ACHN (cell line): ENCODE results near the gene HOXB5.
A peak's percentile ranks its signal among the peaks of the same experiment; 100 is the strongest.

Experiments
- DNase-seq: peaks from one replicate; pipeline ENCODE4 v3.0.0-alpha.2; 2015
- in situ Hi-C: cut with HindIII; loops from 2 replicates; pipeline ENCODE4 v1.10.0; 2017; ENCODE audit warnings: low sequenced_read_pairs, low pct_ligation_motif_present, low pct_unique_long_range_greater_than_20kb

Gene HOXB5

DNA sequence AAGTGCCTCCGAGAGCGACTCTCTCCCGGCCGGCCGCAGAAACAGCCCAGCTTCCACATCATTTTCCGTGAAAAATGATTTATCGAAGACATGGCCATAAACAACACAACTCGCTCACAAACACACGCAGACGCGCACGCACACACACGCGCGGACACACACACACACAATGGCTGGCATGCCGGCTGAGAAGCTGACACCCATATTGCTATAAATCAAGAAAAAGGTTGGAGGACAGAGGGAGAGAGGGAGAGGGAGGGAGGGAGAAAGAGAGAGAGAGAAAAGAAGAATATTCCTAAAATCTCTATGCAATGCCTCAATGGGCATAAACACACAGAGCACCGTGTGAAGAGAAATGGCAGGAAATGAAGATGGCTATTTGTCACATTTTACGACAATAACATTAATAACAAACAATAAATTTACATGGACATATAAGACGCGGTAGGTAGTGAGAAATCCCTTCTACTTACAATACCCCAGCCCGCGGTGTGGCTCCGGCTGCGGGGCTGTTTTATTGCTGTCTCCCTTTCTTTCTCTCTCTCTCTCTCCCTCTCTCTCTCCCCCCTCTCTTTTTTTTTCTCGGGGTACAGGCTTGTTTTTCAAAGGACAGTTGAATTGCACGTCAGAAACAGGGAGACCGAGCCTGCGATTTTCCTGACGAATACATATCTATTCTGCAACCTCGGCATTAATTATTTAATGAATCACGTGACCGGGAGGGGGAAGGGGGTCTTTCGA, 24.9 kb downstream of the HOXB5 start:
- DNase-seq, result no peak
- in situ Hi-C loops, result no loop called here

GRCh38 chr17:48567646-48568354, 25.8 kb downstream of the HOXB5 start:
- in situ Hi-C loops, result no loop called here
- no peak for DNase-seq

GRCh38 chr17:48567209-48567608, 26.4 kb downstream of the HOXB5 start:
- DNase-seq, result no peak
- in situ Hi-C loops, result no loop called here

DNA sequence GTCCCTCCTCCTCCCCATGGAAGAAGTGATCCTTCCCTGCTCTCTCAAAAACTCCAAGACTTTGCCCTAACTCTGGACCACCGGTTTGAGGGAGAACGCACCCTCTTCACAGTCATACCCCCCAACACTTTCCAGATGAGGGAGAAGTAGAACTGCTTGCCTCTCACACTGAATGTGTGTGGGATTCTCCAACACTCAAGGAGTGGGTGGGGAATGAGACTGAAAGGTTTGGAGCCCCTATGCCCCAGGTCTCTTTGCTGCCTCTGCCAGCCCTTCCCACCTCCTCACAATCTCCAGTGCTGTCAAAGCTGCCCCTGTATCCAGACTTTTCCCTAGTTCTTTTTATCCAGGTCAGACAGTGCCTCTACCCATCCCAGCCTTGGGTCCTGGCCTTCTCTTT, 26.9 kb downstream of the HOXB5 start:
- DNase-seq, result no peak
- in situ Hi-C loops, result no loop called here

GRCh38 chr17:48565925-48566710, 27.5 kb downstream of the HOXB5 start:
- no peak for DNase-seq
- in situ Hi-C loops, result no loop called here

- DNase-seq, result no peak
- in situ Hi-C loops, result no loop called here
Measured at GRCh38 chr17:48565022-48565554, 28.5 kb downstream of the HOXB5 start.

- in situ Hi-C loops, result no loop called here
- no peak for DNase-seq
Measured at GRCh38 chr17:48564188-48565021, 29.2 kb downstream of the HOXB5 start.

- in situ Hi-C loops, result no loop called here
- DNase-seq, result no peak
Measured at GRCh38 chr17:48563867-48564187, 29.8 kb downstream of the HOXB5 start.

DNA sequence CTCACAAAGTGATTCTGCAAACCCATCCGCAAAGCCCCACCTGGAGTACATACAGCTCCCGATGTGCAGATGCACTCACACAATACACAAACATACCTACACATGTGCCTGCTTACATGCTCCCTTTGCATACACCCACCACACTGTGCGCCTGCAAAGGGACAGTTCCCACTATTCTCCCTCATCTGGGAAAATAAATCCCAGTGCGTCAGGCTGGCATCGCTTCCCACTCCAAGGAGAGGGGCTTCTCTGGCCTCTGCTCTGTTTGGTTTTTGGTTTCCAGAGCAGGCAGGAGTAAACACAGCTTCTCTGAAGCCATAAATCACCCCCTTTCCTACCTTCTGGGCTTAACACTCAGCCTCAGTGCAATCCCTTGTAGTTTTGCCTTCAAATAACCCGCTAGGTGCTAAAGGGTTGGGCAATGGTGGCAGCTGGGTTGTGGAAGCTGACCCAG, 30.2 kb downstream of the HOXB5 start:
- in situ Hi-C loops, result no loop called here

GRCh38 chr17:48562934-48563333, 30.6 kb downstream of the HOXB5 start:
- DNase-seq, result no peak
- in situ Hi-C loops, result no loop called here

More for the DNA sequence above, 30.2 kb downstream of the HOXB5 start:
- no peak for DNase-seq

- in situ Hi-C loops, result no loop called here
- DNase-seq, result peak; percentile 30
Measured at GRCh38 chr17:48561884-48562810, 31.4 kb downstream of the HOXB5 start.

DNA sequence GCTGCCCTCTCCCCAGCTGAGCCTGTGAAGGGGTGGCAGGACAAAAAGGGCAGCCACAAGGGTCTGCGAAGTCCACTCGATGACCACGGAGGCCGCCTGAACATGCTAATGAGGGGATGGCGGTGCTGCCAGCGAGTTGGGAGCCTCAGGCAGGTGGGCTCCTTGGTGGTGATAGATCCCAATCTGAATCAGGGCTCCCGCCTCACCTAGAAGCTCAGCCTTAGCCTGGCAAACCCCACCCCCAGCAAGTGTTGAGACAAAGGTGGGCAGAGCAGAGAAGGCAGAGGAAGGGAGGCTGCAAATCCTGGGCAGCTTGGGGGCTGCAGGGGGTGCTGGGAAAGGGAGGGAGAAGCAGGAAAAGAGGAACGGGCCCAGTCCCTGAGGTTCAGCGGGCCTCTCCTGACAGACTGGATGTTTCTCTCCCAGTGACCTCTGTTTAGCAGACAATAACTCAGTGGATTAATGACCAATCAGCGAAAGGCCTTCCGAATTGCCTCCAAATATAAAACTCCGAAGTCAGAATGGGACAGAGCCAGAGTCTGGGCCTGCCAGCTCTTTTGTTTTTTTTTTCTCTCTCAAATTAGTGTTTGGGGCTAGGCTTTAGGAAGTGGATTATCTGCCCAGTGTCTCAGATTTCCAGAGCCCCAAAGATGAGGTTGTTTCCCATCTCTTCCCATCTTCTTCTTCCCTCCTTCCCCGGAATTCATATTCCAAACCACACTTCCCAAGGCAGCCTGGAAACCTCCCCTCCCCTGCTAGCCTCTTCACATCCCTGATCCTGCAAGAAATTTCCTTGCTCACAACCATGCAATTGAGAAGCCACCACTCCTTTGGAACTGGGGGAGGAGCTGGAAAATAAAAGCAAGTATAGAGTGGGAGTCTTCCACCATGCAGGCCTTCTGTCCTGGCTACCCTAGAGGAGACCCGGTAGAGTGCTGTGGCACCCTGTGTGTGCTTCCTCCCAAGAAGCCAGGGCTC, 33.5 kb downstream of the HOXB5 start:
- in situ Hi-C loops, result no loop called here
- no peak for DNase-seq

DNA sequence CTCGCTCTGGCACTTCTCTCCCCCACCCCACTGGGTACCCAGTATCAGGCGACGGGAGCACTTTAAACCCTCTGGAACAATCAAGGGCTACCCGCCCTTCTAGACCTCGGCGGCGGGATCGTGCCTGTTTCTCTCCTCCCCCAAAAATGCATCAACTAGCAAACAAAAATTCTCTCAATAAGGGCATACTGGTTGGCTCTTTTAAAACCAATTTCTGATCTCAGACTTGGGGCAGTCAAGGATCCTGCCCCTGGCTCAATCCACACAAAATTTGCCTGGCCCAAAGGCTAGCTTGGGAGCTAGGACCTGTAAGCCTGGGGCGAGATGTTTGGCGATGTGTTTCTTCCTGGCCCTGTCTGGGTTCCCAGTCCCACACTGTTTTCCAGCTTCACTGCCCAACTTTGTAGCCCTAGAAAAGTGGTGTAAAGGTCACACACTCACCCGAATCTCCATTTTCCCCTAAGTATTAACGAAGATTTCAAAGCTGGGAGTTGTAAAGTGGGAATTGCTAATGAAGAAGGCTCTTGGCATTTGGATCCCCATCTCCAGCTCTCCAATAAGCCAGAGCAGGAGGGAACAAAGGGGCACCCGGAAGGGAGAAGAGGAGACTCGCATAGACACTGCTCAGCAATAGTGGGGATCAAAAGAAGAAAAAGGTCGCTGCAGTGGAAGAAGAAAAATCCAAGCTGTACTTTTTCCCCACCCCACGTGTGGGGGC, 34.3 kb downstream of the HOXB5 start:
- in situ Hi-C loops, result no loop called here

GRCh38 chr17:48558831-48559121, 34.8 kb downstream of the HOXB5 start:
- no peak for DNase-seq
- in situ Hi-C loops, result no loop called here

More for the DNA sequence above, 34.3 kb downstream of the HOXB5 start:
- no peak for DNase-seq

DNA sequence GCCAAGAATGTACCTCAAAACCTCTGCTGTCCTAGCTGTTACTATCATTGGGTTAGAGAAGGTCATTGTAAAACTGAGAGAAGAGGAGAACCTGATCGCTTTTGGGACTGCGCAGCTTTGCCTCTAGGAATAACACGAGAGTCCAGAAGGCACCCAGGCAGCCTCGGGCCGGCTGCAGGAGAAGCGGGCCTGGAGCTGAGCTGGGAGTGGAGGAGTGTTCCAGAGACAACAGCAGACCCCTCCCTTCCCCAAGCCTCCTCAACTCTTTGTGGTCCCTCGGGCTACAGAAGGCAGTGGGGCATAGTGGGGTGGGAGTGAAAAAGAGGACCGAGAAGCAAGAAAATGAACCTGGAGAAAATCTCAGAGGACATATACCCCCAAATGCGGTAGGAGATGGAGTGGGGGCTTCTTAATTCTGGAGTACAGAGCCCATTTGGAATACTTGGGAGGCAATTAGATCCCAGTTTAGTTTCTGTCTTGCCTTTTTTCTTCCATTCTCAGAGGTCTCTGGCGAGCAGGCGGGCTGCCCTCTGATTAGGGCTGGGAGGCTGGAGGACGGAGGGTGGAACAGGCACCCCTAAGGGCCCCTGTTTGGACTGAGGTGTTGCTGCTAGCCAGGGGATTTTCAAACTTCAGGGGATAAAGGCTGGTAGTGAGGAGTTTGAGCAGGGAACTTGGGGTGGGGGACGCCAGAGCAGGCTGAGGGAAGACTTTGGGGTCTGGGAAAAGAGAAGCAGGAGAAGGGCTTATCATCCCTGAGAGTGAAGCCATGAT, 35.3 kb downstream of the HOXB5 start:
- no peak for DNase-seq
- in situ Hi-C loops, result no loop called here
